ENCODE data around the gene ADAM33.

ADAM33 gene

GRCh38 chr20:3645309-3646066 is 36.3 kb downstream of the ADAM33 start:
- DNase-seq: no peak

DNA sequence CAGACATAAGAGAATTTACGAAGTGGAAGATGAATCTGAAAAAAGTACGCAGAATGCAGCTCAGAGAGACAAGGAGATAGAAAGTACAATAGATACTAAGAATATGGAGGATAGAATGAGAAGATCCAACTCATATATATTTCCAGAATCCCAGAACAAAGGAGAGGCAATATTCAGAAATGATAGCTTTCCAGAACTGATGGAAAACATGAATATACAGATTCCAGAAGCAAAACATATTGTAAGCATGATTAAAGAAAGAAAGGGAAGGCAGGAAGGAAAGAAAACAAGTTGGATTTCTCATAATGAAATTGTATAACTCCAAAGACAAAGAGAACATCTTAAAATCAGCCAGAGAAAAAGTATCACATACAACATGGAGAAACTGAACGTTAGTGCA is 41.6 kb downstream of the ADAM33 start:
- no peak for DNase-seq

- DNase-seq: no peak
Measured at GRCh38 chr20:3635346-3635745, 46.5 kb downstream of the ADAM33 start.

- DNase-seq: no peak
Measured at GRCh38 chr20:3633913-3634478, 47.8 kb downstream of the ADAM33 start.

- DNase-seq: no peak
Measured at GRCh38 chr20:3632311-3633004, 49.4 kb downstream of the ADAM33 start.

GRCh38 chr20:3631534-3631933 is 50.3 kb downstream of the ADAM33 start:
- no peak for DNase-seq

DNA sequence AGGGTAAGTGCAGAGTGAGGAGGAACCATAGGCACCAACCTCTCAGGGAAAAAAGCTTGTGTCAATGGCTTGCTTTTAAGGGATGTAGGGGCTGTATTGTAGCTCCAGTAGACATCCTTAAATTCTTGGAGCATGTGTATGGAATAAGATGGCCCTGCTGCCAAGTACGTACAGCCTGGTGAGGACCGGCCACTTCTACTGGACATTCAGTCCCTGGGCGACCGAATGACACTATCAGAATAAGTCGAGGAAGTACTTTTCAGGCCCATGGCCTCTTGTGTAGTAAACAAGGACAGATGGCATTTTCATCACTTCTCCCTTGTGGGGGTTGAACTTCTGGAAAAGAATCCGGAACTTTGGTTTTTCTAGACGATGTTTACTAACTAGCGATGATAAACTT is 51.4 kb downstream of the ADAM33 start:
- DNase-seq: no peak

DNA sequence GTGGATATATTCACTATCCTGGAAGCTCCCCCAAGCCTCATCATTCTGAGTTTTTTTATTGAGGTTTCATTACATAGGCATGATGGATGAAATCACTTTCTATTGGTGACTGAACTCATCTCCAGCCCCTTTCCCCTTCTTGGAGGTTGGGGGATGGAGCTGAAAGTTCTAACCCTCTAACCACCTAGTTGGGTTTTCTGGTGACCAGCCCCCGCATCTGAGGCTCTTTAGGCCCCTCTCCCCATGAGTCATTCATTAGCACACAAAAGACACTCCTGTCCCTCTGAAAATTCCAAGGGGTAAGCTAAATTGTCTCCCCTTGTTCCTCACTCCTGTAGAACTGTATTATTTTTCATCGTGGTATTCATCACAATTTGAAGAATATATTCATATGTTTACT is 51.9 kb downstream of the ADAM33 start:
- no peak for DNase-seq

DNA sequence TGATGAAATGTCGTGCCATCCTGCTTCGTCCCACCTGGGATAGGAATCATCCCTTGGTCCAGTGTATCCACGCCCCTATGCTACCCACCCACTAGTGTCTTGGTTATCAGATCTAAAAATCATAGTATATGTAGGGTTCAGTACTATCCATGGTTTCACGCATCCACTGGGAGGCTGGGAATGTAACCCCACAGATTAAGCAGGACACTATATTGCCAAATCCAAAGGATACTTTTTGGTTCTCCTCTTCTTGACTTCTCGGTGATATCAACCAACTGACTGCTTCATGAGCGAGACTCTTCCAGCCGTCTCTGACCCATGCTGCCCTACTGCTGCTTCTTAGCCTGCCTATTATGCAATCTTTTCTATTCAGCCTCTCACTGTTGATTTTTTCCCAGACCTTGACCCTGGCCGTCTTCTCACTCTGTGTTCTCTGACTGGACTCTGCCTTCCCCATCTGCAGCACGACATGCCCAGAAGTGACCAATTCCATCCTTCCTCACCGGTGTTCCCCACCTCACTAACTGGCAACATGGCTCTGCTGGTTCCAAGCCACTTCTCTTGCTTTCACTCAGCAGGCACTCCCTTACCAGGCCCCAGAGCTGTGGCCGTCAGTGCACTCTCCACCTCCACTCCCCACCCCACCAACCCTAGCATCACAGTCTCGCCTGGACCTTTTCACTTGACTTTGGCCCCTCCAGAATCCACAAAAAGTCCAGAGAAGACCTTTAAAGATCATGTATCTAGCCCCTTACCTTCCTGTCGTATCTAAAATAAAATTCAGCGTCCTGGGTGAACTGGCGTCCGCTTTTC is 53.1 kb downstream of the ADAM33 start:
- no peak for DNase-seq

DNA sequence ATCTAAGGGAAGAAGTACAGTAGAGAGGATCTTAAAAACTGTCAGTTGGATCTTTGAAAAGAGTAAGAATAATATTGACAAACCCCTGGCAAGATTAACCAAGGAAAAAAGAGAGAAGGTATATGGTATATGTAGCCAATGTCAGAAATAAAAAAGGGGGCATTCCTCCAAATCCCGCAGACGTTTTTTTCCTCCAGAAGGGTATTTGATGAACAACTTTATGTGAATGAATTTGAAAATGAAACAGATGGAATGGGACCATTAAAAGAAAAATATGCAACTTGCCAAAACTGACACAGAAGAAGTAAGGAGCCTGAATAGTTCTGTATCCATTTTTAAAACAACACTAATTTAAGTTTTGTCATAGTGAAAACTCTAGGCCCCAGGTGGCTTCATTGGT is 54.3 kb downstream of the ADAM33 start:
- DNase-seq: no peak

DNA sequence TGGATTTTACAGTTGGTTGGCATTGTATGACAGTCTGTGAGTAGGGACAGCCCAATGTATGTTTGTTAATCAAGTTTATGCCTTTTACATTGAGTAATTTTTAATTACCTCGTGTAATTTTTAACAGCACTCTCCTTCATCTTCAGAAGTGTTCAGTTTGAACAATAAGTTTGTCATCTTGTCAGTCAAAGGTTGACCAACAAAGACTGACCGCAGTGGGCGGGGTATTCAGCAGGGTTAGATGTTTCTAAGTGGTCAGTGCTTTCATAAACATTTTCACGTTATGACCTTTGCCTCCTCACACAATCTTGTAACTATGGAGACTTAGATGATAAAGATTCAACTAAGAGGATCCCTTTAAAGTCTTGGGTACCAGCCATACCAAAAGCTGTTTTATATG is 59.4 kb downstream of the ADAM33 start:
- DNase-seq: no peak

GRCh38 chr20:3621111-3621510 is 60.7 kb downstream of the ADAM33 start:
- DNase-seq: no peak

Data from RPMI8226 (cell line).